HG02759 (cell line): Measurements from ENCODE around the gene IL20.
"Not testable (repeated sequence)": the region's sequence is repeated elsewhere in the genome, so short reads cannot be mapped to it uniquely, and the experiment has no call there.

ENCODE experiments used
- ATAC-seq: cut with Tn5 transposase; IDR thresholded peaks from one replicate; pipeline ENCODE4 v1.9.1; 2021; ENCODE audit warnings: mild to moderate bottlenecking, moderate library complexity; ENCODE audit not compliant: unreplicated experiment

Gene IL20

DNA sequence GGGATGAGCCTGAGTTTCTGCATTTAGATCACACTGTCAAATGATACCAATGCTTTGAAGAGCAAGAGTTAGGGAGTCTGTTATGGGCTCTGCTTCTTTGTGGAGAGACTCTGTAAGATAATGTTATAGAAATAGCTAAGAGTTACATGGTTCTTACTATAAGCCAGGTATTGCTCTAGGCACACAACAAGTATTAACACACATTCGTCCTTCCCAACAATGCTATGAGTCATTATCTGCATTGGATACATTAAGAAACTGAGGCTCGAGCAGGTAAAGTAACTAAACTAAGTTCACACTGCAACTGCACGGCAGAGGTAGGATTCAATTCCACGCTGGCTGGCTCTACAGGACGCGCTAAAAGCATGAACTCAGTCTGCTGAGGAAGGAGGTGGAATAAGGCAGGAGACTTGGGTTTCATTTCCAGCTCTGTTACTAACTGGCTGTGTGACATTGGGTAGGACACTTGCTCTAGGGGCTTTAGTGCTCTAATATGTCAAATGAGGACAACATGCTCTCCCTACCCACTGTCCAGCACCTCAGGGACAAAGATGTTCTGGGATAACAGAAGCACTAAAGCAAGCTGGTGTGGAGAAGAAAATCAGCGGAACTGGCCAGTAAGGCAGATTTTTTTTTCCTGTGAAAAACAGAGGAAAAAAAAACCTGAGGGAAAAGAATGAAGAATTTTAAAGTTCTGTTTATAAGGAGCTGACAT, 23.7 kb upstream of the IL20 start:
- no peak for ATAC-seq

DNA sequence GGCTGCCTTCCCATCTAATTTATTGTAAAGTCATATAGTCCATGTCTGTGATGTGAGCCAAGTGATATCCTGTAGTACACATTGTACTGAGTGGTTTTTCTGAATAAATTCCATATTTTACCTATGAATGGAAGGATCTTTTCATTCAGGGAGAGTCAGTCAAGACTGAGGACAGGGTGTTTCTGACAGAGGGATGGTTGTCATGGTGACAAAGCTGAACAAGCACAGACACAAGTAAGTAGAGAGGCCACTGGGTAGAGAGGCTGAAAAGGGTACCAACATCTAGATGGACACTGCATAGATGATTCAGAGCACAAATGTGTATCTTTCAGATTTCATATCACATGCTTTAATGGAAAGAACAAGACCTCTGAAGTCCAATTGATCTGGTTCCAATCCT, 22.6 kb upstream of the IL20 start:
- ATAC-seq: no peak

DNA sequence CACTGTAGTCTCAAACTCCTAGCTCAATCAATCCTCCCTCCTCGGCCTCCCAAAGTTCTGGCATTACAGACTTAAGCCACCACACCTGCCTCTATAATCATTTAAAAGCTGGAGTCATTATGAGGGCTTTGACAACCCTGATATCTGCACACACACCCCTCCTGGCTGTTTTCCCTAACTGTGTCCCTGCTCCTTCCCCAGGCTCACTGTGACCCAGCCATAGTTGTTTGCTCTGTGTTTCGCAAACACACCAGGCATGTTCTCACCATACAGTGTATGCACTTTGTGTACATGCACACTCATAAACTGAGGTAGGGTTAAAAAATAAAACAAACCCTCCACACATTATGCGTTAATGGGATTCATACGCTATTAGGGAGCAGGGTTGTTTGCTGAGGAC, 21.8 kb upstream of the IL20 start:
- no peak for ATAC-seq

DNA sequence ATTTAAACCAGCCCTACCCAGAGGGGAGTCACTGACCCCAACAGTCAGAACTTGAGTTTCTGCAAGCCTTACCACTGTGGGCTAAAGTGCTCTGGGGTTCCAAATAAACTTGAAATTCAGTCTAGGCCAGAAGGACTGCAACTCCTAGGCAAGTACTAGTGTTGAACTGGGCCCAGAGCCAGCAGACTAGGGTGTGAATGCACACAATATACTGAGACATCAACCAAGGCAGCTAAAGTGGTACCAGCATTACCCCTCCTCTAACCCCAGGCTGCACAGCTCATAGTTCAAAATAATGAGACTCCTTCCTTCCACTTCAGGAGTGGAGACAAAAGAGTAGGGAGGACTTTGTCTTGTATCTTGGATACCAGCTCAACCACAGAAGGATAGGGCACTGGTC, 18.9 kb upstream of the IL20 start:
- no peak for ATAC-seq

DNA sequence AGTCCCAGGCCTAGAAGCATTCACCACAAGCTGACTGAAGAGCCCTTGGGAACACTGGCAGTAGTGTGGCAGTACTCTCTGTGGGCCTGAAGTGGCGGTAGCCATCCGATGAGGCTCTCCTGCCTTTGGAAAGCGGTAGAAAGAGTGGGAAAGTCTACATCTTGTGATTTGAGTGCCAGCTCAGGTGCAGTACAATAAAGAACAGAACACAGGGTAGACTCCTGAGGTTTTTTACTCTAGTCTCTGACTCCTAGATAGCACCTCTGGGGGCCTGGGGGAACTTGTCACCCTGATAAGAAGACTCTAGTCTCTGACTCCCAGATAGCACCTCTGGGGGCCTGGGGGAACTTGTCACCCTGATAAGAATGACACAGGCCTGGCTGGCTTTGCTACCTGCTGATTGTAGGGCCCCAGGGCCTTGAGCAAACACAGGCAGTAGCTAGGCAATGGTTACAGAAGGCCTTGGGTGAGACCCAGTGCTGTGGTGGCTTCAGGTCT, 18.0 kb upstream of the IL20 start:
- ATAC-seq: no peak

DNA sequence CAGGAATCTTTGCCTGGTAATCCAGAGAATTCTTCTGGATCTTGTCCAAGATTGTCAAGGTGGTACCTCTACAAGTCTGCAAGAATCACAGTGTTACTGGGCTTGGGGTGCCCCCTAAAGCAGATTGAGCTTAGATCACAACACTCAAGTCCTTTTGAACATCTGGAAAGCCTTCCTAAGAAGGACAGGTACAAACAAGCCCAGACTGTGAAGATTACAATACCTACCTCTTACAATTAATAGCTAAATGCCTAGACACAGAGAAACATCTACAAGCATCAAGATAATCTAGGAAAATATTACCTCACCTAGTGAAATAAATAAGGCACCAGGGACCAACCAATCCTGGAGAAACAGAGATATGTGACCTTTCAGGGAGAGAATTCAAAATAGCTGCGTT, 17.5 kb upstream of the IL20 start:
- ATAC-seq: no peak

DNA sequence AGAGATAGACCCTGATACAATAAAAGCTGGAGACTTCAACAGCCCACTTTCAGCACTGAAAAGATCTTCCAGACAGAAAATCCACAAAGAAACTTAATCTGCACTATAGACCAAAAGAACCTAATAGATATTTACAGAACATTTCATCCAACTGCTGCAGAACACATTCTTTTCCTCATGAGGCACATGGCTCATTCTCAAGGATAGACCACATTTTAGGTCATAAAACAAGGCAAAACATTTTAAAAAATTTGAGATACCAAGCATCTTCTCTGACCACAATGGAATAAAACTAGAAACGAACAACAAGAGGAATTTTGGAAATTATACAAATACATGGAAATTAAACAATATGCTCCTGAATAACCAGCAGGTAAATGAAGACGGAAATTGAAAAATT, 15.0 kb upstream of the IL20 start:
- no peak for ATAC-seq

DNA sequence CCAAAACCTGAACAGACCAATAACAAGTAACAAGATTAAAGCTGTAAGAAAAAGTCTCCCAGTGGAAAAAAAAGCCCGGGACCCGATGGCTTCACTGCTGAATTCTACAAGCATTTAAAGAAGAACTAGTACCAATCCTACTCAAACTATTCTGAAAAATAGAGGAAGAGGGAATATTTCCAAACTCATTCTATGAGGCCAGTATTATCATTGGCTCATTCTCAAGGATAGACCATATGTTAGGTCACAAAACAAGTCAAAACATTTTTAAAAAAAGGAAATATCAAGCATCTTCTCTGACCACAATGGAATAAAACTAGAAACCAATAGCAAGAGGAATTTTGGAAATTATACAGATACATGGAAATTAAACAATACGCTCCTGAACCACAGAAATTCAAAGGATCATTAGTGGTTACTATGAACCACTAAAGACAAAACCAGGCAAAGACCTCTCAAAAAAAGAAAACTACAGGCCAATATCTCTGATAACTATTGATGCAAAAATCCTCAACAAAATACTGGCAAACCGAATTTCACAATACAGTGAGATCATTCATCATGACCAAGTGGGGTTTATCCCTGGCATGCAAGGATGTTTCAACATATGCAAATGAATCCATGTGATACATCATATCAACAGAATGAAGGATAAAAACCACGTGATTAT, 13.9 kb upstream of the IL20 start:
- no peak for ATAC-seq

DNA sequence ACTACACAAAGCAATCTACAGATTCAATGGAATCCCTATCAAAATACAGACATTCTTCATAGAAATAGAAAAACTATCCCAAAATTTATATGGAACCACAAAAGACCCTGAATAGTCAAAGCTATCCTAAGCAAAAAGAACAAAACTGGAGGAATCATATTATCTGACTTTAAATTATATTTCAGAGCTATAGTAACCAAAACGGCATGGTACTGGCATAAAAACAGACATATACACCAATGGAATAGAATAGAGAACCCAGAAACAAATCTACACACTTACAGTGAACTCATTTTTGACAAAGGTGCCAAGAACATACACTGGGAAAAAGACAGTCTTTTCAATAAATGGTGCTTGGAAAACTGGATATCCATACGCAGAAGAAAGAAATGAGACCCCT, 12.8 kb upstream of the IL20 start:
- ATAC-seq: not testable (repeated sequence)

DNA sequence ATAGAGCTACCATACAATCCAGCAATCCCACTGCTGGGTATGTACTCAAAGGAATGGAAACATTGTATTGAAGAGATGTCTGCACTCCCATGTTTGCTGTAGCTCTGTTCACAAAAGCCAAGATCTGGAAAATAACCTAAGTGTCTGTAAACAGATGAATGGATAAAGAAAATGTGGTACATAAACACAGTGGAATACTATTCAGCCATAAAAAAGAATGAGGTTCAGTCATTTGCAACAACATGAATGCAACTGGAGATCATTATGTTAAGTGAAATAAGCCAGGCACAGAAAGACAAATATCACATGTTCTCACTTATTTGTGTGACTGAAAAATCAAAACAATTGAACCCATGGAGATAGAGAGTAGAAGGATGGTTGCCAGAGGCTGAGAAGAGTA, 11.7 kb upstream of the IL20 start:
- not testable (repeated sequence) for ATAC-seq

DNA sequence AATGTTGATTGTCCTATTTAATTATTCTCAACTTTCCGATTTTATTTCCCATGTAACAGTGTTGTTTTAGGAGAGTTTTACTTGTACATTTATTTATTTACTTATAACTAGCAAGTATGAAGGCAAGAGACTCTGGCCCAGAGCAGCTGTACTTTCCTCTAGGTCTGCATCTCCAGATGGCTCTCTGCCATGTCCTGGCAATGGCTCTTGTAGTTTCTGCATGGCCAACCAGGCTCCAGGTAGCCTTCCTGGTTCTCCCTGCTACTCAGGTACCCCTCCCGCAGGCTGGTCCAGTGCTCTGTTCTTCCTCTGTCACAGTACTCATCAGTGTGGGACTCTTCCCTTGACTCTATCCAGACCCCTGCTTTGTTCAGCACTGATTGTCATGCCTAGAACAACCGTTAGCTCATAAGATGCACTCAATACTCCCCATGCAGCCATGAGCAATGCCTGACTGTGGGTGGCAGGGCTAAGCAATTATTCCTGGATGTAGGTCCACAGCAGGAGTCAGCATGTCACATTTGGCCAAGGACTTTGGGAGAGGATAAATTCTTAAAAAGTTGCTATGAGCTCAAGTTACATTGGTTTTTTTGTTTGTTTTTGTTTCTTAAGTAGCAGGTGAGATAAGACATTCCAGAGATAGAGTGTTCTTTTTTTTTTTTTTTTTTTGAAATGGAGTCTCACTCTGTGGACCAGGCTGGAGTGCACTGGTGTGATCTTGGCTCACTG, 10.9 kb upstream of the IL20 start:
- ATAC-seq: no peak

DNA sequence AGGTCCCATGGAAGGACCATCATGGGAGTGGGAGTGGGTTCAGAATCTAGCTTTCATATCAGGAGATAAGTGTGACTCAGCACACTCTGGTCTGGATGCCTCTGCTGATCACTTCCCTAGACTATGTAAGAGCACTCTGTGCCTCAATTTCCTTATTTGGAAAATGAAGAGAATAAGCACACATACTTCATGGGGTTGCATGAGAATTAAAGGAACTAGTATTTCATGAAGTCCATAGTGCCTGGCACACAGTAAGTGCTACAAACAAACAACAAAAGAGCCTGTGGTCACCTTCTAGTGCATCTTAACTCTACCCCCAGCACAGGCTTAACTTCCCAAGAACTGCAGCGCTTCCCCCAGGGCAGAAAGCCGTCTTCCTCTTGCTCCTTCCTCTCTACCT, 9.6 kb upstream of the IL20 start:
- ATAC-seq: no peak

DNA sequence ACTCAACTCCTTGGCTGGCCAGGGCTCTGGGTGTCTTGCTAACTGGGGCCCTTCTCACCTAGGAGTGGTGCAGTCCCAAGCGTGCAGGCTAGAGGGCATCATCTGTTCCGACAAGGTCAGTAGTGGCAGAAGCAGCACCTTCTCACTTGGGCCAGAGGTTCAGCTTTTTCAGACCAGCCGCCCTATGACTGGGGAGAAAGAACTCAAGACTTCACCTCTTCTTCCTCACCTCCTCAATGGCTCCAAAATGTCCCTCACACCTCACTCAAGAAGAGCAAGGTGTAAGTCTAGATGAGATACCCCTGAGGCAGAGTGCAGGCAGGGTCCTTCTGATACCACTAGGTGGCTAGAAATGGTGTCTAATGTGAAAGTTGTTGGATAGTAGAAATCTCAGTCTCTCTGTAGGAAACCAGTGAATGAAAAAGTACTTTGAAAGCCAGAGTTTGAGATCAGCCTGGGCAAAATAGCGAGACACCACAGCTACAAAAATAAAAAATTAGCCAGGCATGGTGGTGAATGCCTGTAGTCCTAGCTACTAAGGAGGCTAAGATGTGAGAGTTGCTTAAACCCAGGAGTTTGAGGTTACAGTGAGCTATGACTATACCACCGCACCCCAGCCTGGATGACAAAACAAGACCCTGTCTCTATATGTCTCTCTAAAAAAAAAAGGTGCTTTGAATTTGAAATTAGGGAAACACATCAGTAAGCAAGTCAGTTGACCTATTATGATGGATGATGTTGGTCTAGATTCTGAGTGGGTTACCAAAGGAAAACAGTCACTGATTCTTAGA, 8.6 kb upstream of the IL20 start:
- ATAC-seq: no peak

DNA sequence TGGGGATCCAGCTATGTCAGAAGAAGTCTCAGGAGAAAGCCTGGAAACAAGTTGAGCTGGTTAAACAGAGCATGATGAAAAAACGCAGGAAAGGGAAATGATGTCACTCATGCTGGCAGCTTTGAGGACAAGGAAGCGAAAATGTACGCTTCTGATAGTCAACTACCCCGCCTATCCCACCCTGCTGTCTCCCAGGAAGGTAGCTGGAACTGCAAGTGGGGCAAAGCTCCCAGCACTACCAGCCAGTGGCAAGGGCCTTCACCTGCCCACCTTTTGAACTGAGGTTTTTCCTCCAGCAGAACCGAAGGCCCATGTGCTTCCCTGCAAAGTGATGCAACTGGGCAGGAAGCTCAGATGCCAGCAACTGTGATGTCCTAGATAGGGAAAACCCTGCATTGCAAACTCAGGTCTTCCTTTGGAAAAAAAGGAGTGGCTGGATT, 6.3 kb upstream of the IL20 start:
- no peak for ATAC-seq

DNA sequence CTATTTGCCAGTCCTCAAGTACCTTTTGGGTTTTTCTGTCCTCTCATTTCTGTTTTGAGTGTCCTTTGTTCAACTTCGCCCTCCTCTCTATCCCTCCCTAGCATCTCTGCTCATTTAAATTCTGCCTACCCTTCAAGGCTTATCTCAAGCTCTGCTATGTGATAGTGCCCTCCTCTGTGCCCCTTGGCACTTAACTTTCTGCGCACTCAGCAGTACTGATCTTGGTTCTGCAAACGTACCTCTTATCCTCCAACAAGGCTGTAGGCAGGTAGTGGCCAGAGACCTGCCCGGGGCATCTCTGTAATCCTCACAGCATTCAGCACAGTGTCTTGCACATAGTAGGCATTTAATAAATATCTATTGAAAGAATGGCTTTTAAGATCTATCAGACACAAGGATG, 5.3 kb upstream of the IL20 start:
- no peak for ATAC-seq

DNA sequence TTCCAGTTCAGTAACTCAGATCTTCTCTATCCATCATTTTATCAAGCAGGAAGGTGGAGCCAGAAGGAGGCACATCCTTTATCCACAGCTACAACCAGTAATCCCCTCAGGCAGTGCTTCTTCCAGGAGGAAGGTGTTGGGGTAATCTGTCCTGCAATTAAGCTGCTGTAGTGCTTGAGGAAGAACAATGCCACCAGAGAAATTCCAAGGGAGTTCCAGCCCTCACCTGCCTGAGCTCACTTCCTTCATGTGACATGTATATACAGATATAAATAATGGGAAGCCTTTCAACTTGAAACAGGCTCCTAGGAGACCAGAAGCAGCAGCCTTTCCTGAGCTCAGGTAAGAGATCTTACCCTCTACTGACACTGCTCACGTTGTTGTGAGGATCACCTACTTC, 2.2 kb upstream of the IL20 start:
- no peak for ATAC-seq

DNA sequence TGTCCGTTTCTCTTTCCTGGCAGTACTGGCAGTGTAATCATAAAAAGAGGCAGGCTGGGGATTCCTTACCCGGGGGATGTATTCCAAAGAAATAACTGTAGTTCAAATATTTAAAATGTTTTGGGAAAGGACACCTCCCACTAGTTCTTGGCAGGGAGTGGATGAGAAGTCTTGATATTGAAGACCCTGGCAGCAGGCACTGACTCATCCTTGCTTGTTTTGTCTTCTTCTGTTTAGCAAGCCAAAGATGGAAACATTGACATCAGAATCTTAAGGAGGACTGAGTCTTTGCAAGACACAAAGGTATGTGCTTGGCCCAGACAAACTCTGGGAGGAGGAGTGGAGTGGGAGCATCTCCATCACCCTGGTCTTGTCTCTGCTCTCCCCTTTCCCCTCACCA, 639 bp downstream of the IL20 start:
- no peak for ATAC-seq

DNA sequence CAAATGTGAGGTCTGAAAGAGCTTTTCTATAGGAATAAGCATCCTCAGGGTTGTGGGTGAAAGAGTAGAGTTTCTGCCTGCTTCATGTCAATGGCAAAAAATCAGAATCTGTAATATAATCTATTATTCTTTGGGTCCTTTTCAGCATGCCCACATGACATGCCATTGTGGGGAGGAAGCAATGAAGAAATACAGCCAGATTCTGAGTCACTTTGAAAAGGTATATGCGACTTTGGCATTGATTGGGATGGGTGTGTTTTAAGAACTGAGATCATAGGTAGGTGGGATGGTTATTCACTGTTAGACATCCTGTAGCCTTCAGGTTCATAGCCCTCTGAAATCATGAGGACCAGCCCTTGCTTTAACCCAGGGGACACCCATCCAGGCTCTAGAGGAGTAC, 1.8 kb downstream of the IL20 start:
- no peak for ATAC-seq

DNA sequence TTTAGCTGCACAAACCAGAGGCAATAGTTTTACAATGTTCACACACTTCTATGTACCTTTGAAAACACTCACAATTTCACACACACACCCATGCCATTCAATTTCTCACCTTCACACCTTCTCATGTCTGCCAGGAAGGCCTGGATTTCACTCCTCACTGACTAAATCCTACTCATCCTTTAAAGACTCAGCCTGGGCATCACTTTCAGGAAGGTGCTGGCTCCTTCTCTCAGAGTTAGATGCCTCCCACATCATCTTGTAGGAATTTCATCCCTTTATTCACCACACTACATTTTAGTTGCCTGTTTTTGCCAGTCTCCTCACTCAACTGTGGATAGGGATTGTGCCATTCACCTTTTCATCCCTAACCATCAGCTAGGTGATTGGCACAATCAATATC, 2.3 kb downstream of the IL20 start:
- no peak for ATAC-seq

DNA sequence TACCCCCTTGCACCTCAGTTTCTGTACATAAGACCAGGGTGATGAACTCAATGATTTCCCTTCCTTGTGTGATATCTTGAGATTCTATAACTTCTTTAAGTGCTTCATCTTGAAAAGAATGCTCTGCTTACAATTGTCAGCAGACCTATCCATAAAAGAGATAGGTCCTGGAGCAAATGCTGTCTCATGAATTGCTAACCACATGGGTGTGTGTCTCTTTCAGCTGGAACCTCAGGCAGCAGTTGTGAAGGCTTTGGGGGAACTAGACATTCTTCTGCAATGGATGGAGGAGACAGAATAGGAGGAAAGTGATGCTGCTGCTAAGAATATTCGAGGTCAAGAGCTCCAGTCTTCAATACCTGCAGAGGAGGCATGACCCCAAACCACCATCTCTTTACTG, 2.8 kb downstream of the IL20 start:
- no peak for ATAC-seq

DNA sequence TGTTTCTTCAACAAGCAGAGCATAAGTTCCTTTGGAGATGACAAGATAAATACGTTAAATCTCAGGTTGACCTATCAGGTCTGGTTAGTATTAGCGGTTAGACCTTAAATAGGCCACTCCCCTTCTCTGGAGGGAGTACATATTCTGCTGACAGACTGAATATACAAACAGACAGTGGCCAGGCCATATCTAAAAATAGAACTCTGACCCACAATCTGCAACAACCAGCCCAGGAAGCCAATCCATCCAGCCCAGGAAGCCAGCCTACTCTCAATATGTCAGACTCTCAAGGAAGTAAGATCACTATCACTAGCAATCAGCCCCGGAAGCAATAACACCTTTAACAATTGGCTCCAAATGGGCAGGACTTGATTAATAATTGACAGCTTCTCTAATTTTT, 6.7 kb downstream of the IL20 start:
- no peak for ATAC-seq
